ENCODE measurements around the gene TLR10.
"Not testable (repeated sequence)": the region's sequence is repeated elsewhere in the genome, so short reads cannot be mapped to it uniquely, and the experiment has no call there.

TLR10 gene

GRCh38 chr4:38800366-38800765 is 17.6 kb upstream of the TLR10 start:
- DNase-seq: no peak

- DNase-seq: no peak
These were observed 12.3 kb upstream of the TLR10 start for GRCh38 chr4:38795087-38795486.

GRCh38 chr4:38794051-38794450 is 11.3 kb upstream of the TLR10 start:
- DNase-seq: no peak

- DNase-seq: no peak
These were observed 8.2 kb upstream of the TLR10 start for GRCh38 chr4:38791010-38791409.

GRCh38 chr4:38788317-38788716 is 5.5 kb upstream of the TLR10 start:
- no peak for DNase-seq

GRCh38 chr4:38787693-38788092 is 4.9 kb upstream of the TLR10 start:
- DNase-seq: no peak

GRCh38 chr4:38785901-38786402 is 3.2 kb upstream of the TLR10 start:
- DNase-seq: no peak

GRCh38 chr4:38785041-38785790 is 2.4 kb upstream of the TLR10 start:
- DNase-seq: no peak

GRCh38 chr4:38784141-38784540 is 1.4 kb upstream of the TLR10 start:
- DNase-seq: no peak

GRCh38 chr4:38783109-38783460 is 295 bp upstream of the TLR10 start:
- DNase-seq: no peak

GRCh38 chr4:38781854-38782261 is 932 bp downstream of the TLR10 start:
- no peak for DNase-seq

GRCh38 chr4:38780833-38781484 is 1.8 kb downstream of the TLR10 start:
- DNase-seq: no peak

GRCh38 chr4:38779790-38780189 is 3.0 kb downstream of the TLR10 start:
- no peak for DNase-seq

GRCh38 chr4:38777925-38778324 is 4.9 kb downstream of the TLR10 start:
- DNase-seq: not testable (repeated sequence)

- DNase-seq: no peak
These were observed 7.5 kb downstream of the TLR10 start for GRCh38 chr4:38775326-38775725.

- DNase-seq: no peak
These were observed 8.4 kb downstream of the TLR10 start for GRCh38 chr4:38774181-38774955.

- DNase-seq: not testable (repeated sequence)
These were observed 12.5 kb downstream of the TLR10 start for GRCh38 chr4:38770281-38770680.

- no peak for DNase-seq
These were observed 12.9 kb downstream of the TLR10 start for GRCh38 chr4:38769857-38770256.

- DNase-seq: no peak
These were observed 13.3 kb downstream of the TLR10 start for GRCh38 chr4:38769441-38769840.

- DNase-seq: no peak
These were observed 13.8 kb downstream of the TLR10 start for GRCh38 chr4:38768968-38769394.

GRCh38 chr4:38766940-38767339 is 15.8 kb downstream of the TLR10 start:
- DNase-seq: not testable (repeated sequence)

- no peak for DNase-seq
These were observed 17.4 kb downstream of the TLR10 start for GRCh38 chr4:38765382-38765781.

GRCh38 chr4:38764277-38764676 is 18.5 kb downstream of the TLR10 start:
- DNase-seq: no peak

- DNase-seq: no peak
These were observed 20.2 kb downstream of the TLR10 start for GRCh38 chr4:38762560-38762959.
